AG04450 (cell line): ENCODE data around the gene OSBPL7. TPM values are rescaled to one million over a fixed set of nuclear protein-coding genes. Genes with fewer than 3 reads are reported as not detected.

Experiments
- CTCF ChIA-PET: fragments of 300-600, 350-600 bp; formaldehyde crosslinking; extraction: SDS; loops from one replicate; lab custom pipeline; 2022; ENCODE audit warnings: antibody characterized with exemption, inconsistent platforms; lab: Charles Lee
- POLR2A ChIA-PET: fragments of 350-600 bp; formaldehyde crosslinking; extraction: SDS; loops from one replicate; lab custom pipeline; 2021; ENCODE audit warnings: antibody characterized with exemption, inconsistent platforms; lab: Yijun Ruan, JAX
- DNase-seq: peaks from one replicate; pipeline ENCODE4 v3.0.0-alpha.2; 2011; ENCODE audit warnings: low read depth, low spot score
- H3K27ac ChIP-seq: one replicate; pipeline ENCODE4 v1.5.1; 2012; ENCODE audit warnings: low read depth, low read length, control low read depth
- H3K27me3 ChIP-seq: one replicate; pipeline ENCODE4 v1.6.0; 2012; ENCODE audit warnings: low read length; ENCODE audit not compliant: control insufficient read depth, insufficient read depth
- H3K4me3 ChIP-seq: 2 replicates; pipeline ENCODE4 v1.5.1; 2011; ENCODE audit warnings: mild to moderate bottlenecking, low read depth, low read length, control low read depth
- H3K9me3 ChIP-seq: 2 replicates; pipeline ENCODE4 v1.5.1; 2012; ENCODE audit warnings: low read length; ENCODE audit not compliant: control insufficient read depth, insufficient read depth
- polyA plus RNA-seq: library from polyadenylated mRNA; depleted of rRNA; stranded (reverse); fragments of >200 nt; gene quantifications from 2 replicates; pipeline ENCODE4 v1.2.3, GENCODE V29; 2011
- TF ChIP-seq, protein P1 (sequence below): IDR thresholded peaks from 2 replicates; pipeline ENCODE4 v1.5.1; 2011; ENCODE audit warnings: low read depth, low read length, control low read depth, inconsistent platforms

OSBPL7 gene
- polyA plus RNA-seq, 1 experiment, result 5.3 TPM

DNA sequence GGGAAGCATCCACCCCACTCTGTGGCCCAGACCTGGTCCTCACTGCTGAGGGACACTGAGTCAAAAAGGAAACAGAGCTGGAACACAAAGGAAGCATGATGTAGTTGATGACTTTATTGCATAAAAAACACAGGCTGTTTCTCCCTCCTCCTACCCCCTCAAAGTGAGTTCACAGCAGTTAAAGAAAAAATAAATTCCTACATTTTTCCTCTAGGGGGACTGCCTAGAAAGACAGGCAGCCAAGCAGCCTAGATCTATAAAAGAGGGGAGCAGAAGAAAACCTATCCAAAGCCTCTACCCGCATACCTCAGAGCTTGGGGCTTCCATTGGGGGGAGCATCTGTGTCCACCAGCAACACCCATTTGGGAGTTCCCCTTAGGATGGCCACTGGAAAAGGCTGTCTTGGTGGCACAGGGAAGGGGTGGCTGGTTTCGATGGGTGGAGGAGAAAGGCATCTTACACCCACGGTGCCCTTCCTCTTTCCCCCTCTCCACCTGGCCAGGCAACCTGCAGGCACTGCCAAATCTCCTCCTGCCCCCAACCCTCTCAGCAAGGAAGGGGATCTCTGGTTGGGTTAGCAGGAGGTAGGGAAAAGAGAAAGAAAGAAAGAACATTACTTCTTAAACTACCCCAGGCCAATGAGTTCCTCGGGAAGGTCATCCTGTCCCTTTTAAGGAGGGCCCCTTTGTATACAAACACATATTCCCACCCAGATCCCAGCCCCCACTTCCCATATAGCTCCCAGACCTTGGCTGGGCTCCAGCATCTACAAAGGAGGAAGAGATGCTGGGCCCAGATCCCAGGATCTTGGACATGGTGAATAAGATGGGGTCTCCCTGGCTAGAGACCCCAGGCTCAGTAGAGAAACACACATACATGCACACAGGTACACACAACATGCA, 23.5 kb upstream of the OSBPL7 start:
- Histone ChIP-seq H3K27ac (no peak overlapping the region), H3K27me3 (peaks cover 46% of the 10 kb centered on the region), H3K4me3 (no peak overlapping the region), H3K9me3 (peaks cover 9% of the 10 kb centered on the region; the same call in 1 of the 2 replicates)
- DNase-seq, result no peak
- CTCF ChIA-PET, result interaction anchor here (0.6 to 10.8 kb wide), 10 partner anchors 10 to 326 kb away, joined by 3 to 502 read pairs (median 3); partner anchors contain the start of gene SP2
- TF ChIP-seq, protein P1, sequence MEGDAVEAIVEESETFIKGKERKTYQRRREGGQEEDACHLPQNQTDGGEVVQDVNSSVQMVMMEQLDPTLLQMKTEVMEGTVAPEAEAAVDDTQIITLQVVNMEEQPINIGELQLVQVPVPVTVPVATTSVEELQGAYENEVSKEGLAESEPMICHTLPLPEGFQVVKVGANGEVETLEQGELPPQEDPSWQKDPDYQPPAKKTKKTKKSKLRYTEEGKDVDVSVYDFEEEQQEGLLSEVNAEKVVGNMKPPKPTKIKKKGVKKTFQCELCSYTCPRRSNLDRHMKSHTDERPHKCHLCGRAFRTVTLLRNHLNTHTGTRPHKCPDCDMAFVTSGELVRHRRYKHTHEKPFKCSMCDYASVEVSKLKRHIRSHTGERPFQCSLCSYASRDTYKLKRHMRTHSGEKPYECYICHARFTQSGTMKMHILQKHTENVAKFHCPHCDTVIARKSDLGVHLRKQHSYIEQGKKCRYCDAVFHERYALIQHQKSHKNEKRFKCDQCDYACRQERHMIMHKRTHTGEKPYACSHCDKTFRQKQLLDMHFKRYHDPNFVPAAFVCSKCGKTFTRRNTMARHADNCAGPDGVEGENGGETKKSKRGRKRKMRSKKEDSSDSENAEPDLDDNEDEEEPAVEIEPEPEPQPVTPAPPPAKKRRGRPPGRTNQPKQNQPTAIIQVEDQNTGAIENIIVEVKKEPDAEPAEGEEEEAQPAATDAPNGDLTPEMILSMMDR, result peak; percentile 58
- POLR2A ChIA-PET, result no interaction called here

DNA sequence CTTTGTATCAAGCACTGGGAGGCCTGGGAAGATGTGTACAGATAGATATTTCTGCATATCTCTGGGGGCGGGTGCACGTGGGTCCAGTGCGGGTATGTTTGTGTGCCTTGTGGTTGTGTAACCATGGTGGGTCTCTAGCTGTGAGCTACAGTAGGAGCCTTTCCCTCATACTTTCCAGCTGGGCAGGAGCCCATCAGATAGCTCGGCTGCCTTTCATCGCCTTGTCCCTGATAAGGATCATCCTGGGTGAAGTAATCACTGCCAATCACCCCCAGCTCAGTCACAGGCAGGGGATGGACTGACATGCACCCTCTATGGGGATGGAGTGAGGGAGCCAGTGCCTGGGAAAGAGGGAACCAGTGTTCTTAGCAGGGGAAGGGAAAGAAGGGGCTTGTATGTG, 22.6 kb upstream of the OSBPL7 start:
- Histone ChIP-seq H3K27me3 (peaks cover 42% of the 10 kb centered on the region), H3K4me3 (no peak overlapping the region), H3K27ac (no peak overlapping the region), H3K9me3 (peaks cover 9% of the 10 kb centered on the region; the same call in 1 of the 2 replicates)
- ChIA-PET POLR2A (no interaction called here), CTCF (interaction anchor here (0.6 to 10.8 kb wide), 8 partner anchors 10 to 44 kb away, joined by 3 to 502 read pairs (median 4); partner anchors contain the start of genes LRRC46, MRPL10 and SP2)
- TF ChIP-seq, protein P1, result no peak
- no peak for DNase-seq

DNA sequence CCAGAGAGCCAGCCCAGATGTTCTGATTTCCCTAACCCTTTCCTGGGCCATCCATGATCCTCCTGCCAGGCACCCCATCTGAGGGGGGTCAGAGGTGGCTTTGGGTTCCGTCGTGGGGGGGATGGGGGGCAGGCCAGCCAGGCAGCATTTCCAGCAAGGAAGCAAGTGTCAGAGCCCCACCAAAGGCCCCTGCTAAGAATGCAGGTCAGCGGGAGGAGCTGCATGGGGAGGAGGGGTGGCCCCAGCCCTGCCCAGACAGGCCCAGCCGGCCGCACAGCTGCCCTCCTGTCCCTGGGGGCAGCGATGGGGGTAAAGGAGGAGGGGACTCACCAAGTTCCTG, 21.8 kb upstream of the OSBPL7 start:
- TF ChIP-seq, protein P1, result no peak
- POLR2A ChIA-PET, result interaction anchor here (1.2 to 1.4 kb wide), 2 partner anchors 12 to 46 kb away, joined by 3 to 4 read pairs; partner anchors contain the start of genes LRRC46 and MRPL10
- Histone ChIP-seq H3K4me3 (no peak overlapping the region), H3K27ac (no peak overlapping the region), H3K27me3 (peaks cover 35% of the 10 kb centered on the region), H3K9me3 (peaks cover 9% of the 10 kb centered on the region; the same call in 1 of the 2 replicates)
- no peak for DNase-seq
- CTCF ChIA-PET, result interaction anchor here (1.1 to 10.8 kb wide), 4 partner anchors 12 to 45 kb away, joined by 5 to 502 read pairs (median 8); partner anchors contain the start of genes LRRC46, MRPL10, OSBPL7 and SP2

DNA sequence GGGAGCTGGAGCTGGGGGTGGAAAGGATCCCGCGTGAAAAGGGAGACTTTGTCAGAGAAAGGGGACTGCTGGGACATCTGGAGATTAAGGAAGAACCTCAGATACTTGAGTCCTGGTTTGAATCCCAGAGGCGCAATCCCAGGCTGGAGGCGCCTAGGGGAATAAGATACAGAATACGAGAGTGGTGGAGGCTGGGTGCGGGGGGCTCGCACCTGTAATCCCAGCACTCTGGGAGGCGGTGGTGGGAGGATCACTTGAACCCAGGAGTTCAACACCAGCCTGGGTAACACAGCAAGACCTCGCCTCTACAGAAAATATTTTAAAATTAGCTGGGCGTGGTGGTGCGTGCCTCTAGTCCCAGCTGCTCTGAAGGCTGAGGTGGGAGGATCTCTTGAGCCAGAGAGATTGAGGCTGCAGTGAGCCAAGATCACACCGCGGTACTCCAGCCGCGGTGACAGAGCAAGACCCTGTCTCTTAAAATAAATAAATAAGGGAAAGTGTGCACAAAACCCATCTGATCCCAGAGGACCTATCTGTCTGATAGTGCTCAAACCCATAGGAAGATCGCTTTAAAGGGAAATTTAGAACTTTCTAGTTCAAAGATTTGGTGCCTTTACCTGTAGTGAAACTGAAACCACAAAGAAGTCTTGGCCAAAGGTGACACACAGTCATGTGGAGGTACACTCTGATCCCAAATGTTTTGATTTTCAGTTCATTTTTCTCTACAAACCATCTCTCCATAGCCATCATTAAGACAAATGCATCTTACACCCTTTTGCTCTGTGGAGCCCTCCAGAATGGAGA, 20.1 kb upstream of the OSBPL7 start:
- no peaks in the 10 kb centered on the region; the same call in 1 of the 2 replicates for H3K9me3 ChIP-seq
- POLR2A ChIA-PET, result interaction anchor here (1.0 to 1.4 kb wide), 2 partner anchors 10 to 54 kb away, joined by 8 to 11 read pairs; partner anchors contain the start of genes LRRC46, MRPL10 and SP2
- no peak overlapping the region for H3K27ac ChIP-seq
- H3K4me3 ChIP-seq, result peak overlapping the region; percentile 82
- peaks cover 20% of the 10 kb centered on the region for H3K27me3 ChIP-seq
- TF ChIP-seq, protein P1, result no peak
- no peak for DNase-seq
- CTCF ChIA-PET, result interaction anchor here (0.6 to 10.8 kb wide), 19 partner anchors 9 to 176 kb away, joined by 3 to 502 read pairs (median 4); partner anchors contain the start of genes CDK5RAP3, MRPL10, OSBPL7 and SP2
